Gastrocnemius medialis (tissue), 4 donors: ENCODE results near the gene SWAP70.
"Not testable (repeated sequence)": the region's sequence is repeated elsewhere in the genome, so short reads cannot be mapped to it uniquely, and the experiment has no call there.

ENCODE experiments used
- CTCF ChIP-seq, 5 experiments: fragments of 450-650 bp in 3 of 5; fragments of 200-600 bp in 2 of 5; sonication (generic) in 2 of 5; IDR thresholded peaks in 4 of 5; conservative IDR thresholded peaks in 1 of 5; 1 replicate in 4 of 5; 2 replicates in 1 of 5; pipeline ENCODE4 v1.5.1; 2016 to 2019; ENCODE audit warnings: antibody characterized with exemption in 5 of 5, mild to moderate bottlenecking in 3 of 5, moderate library complexity in 3 of 5
- POLR2A ChIP-seq, 2 donors: fragments of 450-650 bp; IDR thresholded peaks; one replicate each; pipeline ENCODE4 v1.6.1; 2017; ENCODE audit warnings: antibody characterized with exemption in 2 of 2, mild to moderate bottlenecking in 2 of 2, moderate library complexity in 2 of 2

- not testable (repeated sequence) for TF ChIP-seq CTCF (IDR thresholded peaks at IDR 0.05 in 4 of 5, conservative IDR thresholded peaks at IDR 0.05 in 1 of 5); POLR2A (IDR thresholded peaks at IDR 0.05)
These were observed 79.6 kb downstream of the SWAP70 start for GRCh38 chr11:9743512-9743911.
